GM19099 (cell line): ENCODE data around the gene RTN4RL1.
A peak's percentile ranks its signal among the peaks of the same experiment; 100 is the strongest.

ENCODE experiments used
- POLR2A ChIP-seq: IDR thresholded peaks from 3 replicates; pipeline ENCODE4 v1.6.1; 2011; ENCODE audit warnings: low read depth; ENCODE audit not compliant: insufficient read length; ENCODE audit errors: extremely low read depth

RTN4RL1 gene

GRCh38 chr17:2043785-2044184, 18.7 kb upstream of the RTN4RL1 start:
- TF ChIP-seq POLR2A, result no peak

GRCh38 chr17:2042933-2043332, 17.8 kb upstream of the RTN4RL1 start:
- TF ChIP-seq POLR2A, result no peak

- no peak for TF ChIP-seq POLR2A
These were observed 17.3 kb upstream of the RTN4RL1 start for GRCh38 chr17:2042390-2042847.

GRCh38 chr17:2041561-2042389, 16.6 kb upstream of the RTN4RL1 start, which contains the start of gene OVCA2:
TSS of gene OVCA2 (plus strand) at chr17:2042022. CDS start at chr17:2042048, 26 bp downstream.
- TF ChIP-seq POLR2A, result peak; percentile 89

- TF ChIP-seq POLR2A, result no peak
These were observed 15.9 kb upstream of the RTN4RL1 start for GRCh38 chr17:2040942-2041560.

GRCh38 chr17:2040219-2040827, 15.2 kb upstream of the RTN4RL1 start:
- TF ChIP-seq POLR2A, result no peak

GRCh38 chr17:2037155-2037554, 12.0 kb upstream of the RTN4RL1 start:
- TF ChIP-seq POLR2A, result no peak

GRCh38 chr17:2035541-2036488, 10.7 kb upstream of the RTN4RL1 start:
- no peak for TF ChIP-seq POLR2A

GRCh38 chr17:2034806-2035540, 9.8 kb upstream of the RTN4RL1 start:
- no peak for TF ChIP-seq POLR2A

- no peak for TF ChIP-seq POLR2A
These were observed 9.0 kb upstream of the RTN4RL1 start for GRCh38 chr17:2034157-2034556.

- TF ChIP-seq POLR2A, result no peak
These were observed 8.0 kb upstream of the RTN4RL1 start for GRCh38 chr17:2033153-2033552.

- no peak for TF ChIP-seq POLR2A
These were observed 5.6 kb upstream of the RTN4RL1 start for GRCh38 chr17:2030779-2031163.

- peak; percentile 76 for TF ChIP-seq POLR2A
These were observed 5.0 kb upstream of the RTN4RL1 start, which contains the start of gene DPH1 for GRCh38 chr17:2029911-2030778. TSS of gene DPH1 (plus strand) at chr17:2030153. CDS start at chr17:2030170, 17 bp downstream.
